Measurements from ENCODE around the gene ING4. TPM values are rescaled to one million over a fixed set of nuclear protein-coding genes. Genes with fewer than 3 reads are reported as not detected.

ING4 gene
- polyA plus RNA-seq, 2 of the 4 experiments (the other 2 are of a cell fraction): 19.5 to 36.5 TPM

- Histone ChIP-seq H3K4me1 (peaks cover 14% of the 10 kb centered on the region; the same call in 1 of the 3 replicates), H3K4me2 (peak overlapping the region; percentile 99), H3K9me3 (no peaks in the 10 kb centered on the region), H3K4me3 (peak overlapping the region; percentile 68), H3K27ac (peak overlapping the region in 1 of 2 experiments; percentile 76; a peak in 3 of 6 replicates)
- POLR2A ChIA-PET: no interaction called here
- ATAC-seq (no peak), FAIRE-seq (no peak), DNase-seq (ENCODE audit: low read depth in 1 of 2, low spot score in 1 of 2) (no peak)
- 66% methylated on average over 13 of the region's 13 CpGs for WGBS (ENCODE audit: missing lambda C conversion rate)
- TF ChIP-seq ZC3H11A (IDR thresholded peaks at IDR 0.05) (no peak), KDM1A (IDR thresholded peaks at IDR 0.05; ENCODE audit: low read depth) (peak; percentile 74; the same call in 1 of the 2 replicates)
- CTCF ChIA-PET: interaction anchor here (0.6 kb wide), 1 partner anchor 18 kb away, joined by 3 read pairs; no protein-coding TSS in a partner anchor
These were observed 38.3 kb upstream of the ING4 start for GRCh38 chr12:6701078-6701768.

GRCh38 chr12:6700646-6701051 lies 37.7 kb upstream of the ING4 start, which contains the start of gene PIANP:
Gene PIANP, minus strand, starts transcription at chr12:6700815. Its CDS starts 2,754 bp downstream, at chr12:6698061.
- POLR2A ChIA-PET: no interaction called here
- peak in 1 of 2 experiments; percentile 30 for DNase-seq (ENCODE audit: low read depth in 1 of 2, low spot score in 1 of 2)
- H3K4me1 ChIP-seq: peaks cover 14% of the 10 kb centered on the region; the same call in 1 of the 3 replicates
- ATAC-seq: peak; percentile 36 to 52
- no peak for TF ChIP-seq JUNB (IDR thresholded peaks at IDR 0.05)
- no peak for TF ChIP-seq GATA3 (IDR thresholded peaks at IDR 0.05; ENCODE audit: borderline replicate concordance)
- TF ChIP-seq PBX3 (IDR thresholded peaks at IDR 0.05): no peak
- H3K4me3 ChIP-seq: peak within 1 kb of the TSS; percentile 68
- WGBS (ENCODE audit: missing lambda C conversion rate): 23% methylated on average over 7 of the region's 43 CpGs
- H3K27ac ChIP-seq: peak within 1 kb of the TSS; percentile 70 to 76
- no peak for FAIRE-seq
- H3K4me2 ChIP-seq: peak within 1 kb of the TSS; percentile 99
- CTCF ChIA-PET: interaction anchor here (0.6 to 2.5 kb wide), 4 partner anchors 8 to 52 kb away, joined by 3 to 12 read pairs (median 3); partner anchors contain the start of genes COPS7A and MLF2
- no peaks in the 10 kb centered on the region for H3K9me3 ChIP-seq

GRCh38 chr12:6699989-6700645 lies 37.2 kb upstream of the ING4 start:
- peak in 1 of 2 experiments; percentile 38; a peak in 3 of 6 replicates for ATAC-seq
- H3K27ac ChIP-seq: peak overlapping the region; percentile 70 to 76
- FAIRE-seq: no peak
- CTCF ChIA-PET: interaction anchor here (0.8 to 2.7 kb wide), 5 partner anchors 9 to 125 kb away, joined by 3 to 14 read pairs (median 10); partner anchors contain the start of genes COPS7A and MLF2
- TF ChIP-seq JUNB (IDR thresholded peaks at IDR 0.05): no peak
- TF ChIP-seq ESRRA (IDR thresholded peaks at IDR 0.05; ENCODE audit: borderline replicate concordance, low read length): no peak
- TF ChIP-seq POLR2AphosphoS2 (conservative IDR thresholded peaks at IDR 0.05; ENCODE audit: low read length): no peak
- TF ChIP-seq SMC3 (IDR thresholded peaks at IDR 0.05): no peak
- TF ChIP-seq EHF (CRISPR knock-in tag; IDR thresholded peaks at IDR 0.05): no peak
- no peak for TF ChIP-seq MAZ (IDR thresholded peaks at IDR 0.05; ENCODE audit: borderline replicate concordance, low read depth, low read length)
- no peak for TF ChIP-seq ZNF302 (CRISPR knock-in tag; IDR thresholded peaks at IDR 0.05)
- TF ChIP-seq PHF8 (IDR thresholded peaks at IDR 0.05; ENCODE audit: borderline replicate concordance, low read depth): no peak
- TF ChIP-seq EHMT2 (IDR thresholded peaks at IDR 0.05; ENCODE audit: low read depth): no peak
- WGBS (ENCODE audit: missing lambda C conversion rate): 5% methylated on average over 23 of the region's 65 CpGs
- peaks cover 14% of the 10 kb centered on the region; the same call in 1 of the 3 replicates for H3K4me1 ChIP-seq
- POLR2A ChIA-PET: interaction anchor here (0.8 kb wide), 1 partner anchor 24 kb away, joined by 7 read pairs; the partner anchor contains the start of gene COPS7A
- no peaks in the 10 kb centered on the region for H3K9me3 ChIP-seq
- H3K4me3 ChIP-seq: peak overlapping the region; percentile 68
- H3K4me2 ChIP-seq: peak overlapping the region; percentile 99
- DNase-seq (ENCODE audit: low read depth in 1 of 2, low spot score in 1 of 2): no peak

- peak overlapping the region; percentile 99 for H3K4me2 ChIP-seq
- ATAC-seq (no peak), DNase-seq (ENCODE audit: low read depth in 1 of 2, low spot score in 1 of 2) (no peak), FAIRE-seq (no peak)
- H3K9me3 ChIP-seq: no peaks in the 10 kb centered on the region
- H3K4me3 ChIP-seq: peak overlapping the region; percentile 68
- WGBS (ENCODE audit: missing lambda C conversion rate): 74% methylated on average over 16 of the region's 16 CpGs
- peaks cover 14% of the 10 kb centered on the region; the same call in 1 of the 3 replicates for H3K4me1 ChIP-seq
- H3K27ac ChIP-seq: peak overlapping the region; percentile 70 to 76; a peak in 4 of 6 replicates
- CTCF ChIA-PET: interaction anchor here (0.8 to 2.7 kb wide), 10 partner anchors 9 to 126 kb away, joined by 3 to 14 read pairs (median 4); partner anchors contain the start of genes COPS7A, MLF2 and ZNF384
- POLR2A ChIA-PET: interaction anchor here (0.8 kb wide), 1 partner anchor 24 kb away, joined by 7 read pairs; the partner anchor contains the start of gene COPS7A
- TF ChIP-seq RFX5 (IDR thresholded peaks at IDR 0.05) (no peak), SMC3 (IDR thresholded peaks at IDR 0.05) (no peak), HOXB13 (CRISPR knock-in tag; IDR thresholded peaks at IDR 0.05; ENCODE audit: low read depth) (no peak), HEYL (CRISPR knock-in tag; IDR thresholded peaks at IDR 0.05) (no peak), ZNF302 (CRISPR knock-in tag; IDR thresholded peaks at IDR 0.05) (no peak), CTCF (IDR thresholded peaks at IDR 0.05) (no peak), NR3C1 (IDR thresholded peaks at IDR 0.05) (no peak), ZFP36 (IDR thresholded peaks at IDR 0.05; ENCODE audit: borderline replicate concordance, partially characterized antibody) (no peak), CBX8 (IDR thresholded peaks at IDR 0.05) (no peak), EHF (CRISPR knock-in tag; IDR thresholded peaks at IDR 0.05) (no peak), JUNB (IDR thresholded peaks at IDR 0.05) (no peak), BCL3 (IDR thresholded peaks at IDR 0.05) (no peak), FOXS1 (CRISPR knock-in tag; IDR thresholded peaks at IDR 0.05) (no peak)
These were observed 36.5 kb upstream of the ING4 start for GRCh38 chr12:6699259-6699988.

All from A549 (cell line).